GM12878 (cell line): Measurements from ENCODE around the gene AFAP1L2. TPM values are rescaled to one million over a fixed set of nuclear protein-coding genes. Genes with fewer than 3 reads are reported as not detected.

Experiments
- ATAC-seq: fragments of 200-7000 bp; cut with Tn5 transposase; 3 replicates; pipeline ENCODE4 v1.9.1; 2020; ENCODE audit warnings: mild to moderate bottlenecking, moderate library complexity
- BruUV-seq: library from RNA; stranded (reverse); fragments of 400-500 nt; replicated peaks from 2 replicates; lab custom pipeline; 2021; lab: Mats Ljungman, UMichigan
- CTCF ChIA-PET: fragments of 300-600 bp; sonication (Branson Sonifier 250); formaldehyde crosslinking; extraction: SDS; loops from one replicate; lab custom pipeline; 2021; ENCODE audit warnings: inconsistent platforms; lab: Yijun Ruan, JAX
- POLR2A ChIA-PET: fragments of 350-600 bp; formaldehyde crosslinking; extraction: SDS; loops from one replicate; lab custom pipeline; 2021; ENCODE audit warnings: inconsistent platforms; lab: Charles Lee
- RAD21 ChIA-PET: fragments of 300-600 bp; sonication (Branson Sonifier 250); formaldehyde crosslinking; loops from one replicate; lab custom pipeline; 2023; ENCODE audit warnings: antibody characterized with exemption; ENCODE audit not compliant: unreplicated experiment; lab: Charles Lee
- SMC1A ChIA-PET: fragments of 300-600 bp; sonication (Branson Sonifier 250); formaldehyde crosslinking; loops from one replicate; lab custom pipeline; 2023; ENCODE audit not compliant: unreplicated experiment, uncharacterized antibody; lab: Charles Lee
- DNase-seq: peaks from one replicate; pipeline ENCODE4 v3.0.0-alpha.2; 2011; ENCODE audit warnings: low read depth, low spot score
- FAIRE-seq: peaks from 3 replicates; lab custom pipeline; 2011; peaks lifted over from hg19 to GRCh38; lab: Jason Lieb, UNC
- H2AFZ ChIP-seq: 2 replicates; pipeline ENCODE4 v1.6.0; 2011; ENCODE audit warnings: low read depth, low read length, control low read depth; ENCODE audit not compliant: control insufficient read depth
- H3K27ac ChIP-seq: 2 replicates; pipeline ENCODE4 v1.5.1; 2011; ENCODE audit warnings: control low read depth; ENCODE audit not compliant: control insufficient read depth, insufficient read depth
- H3K27me3 ChIP-seq, 2 experiments: replicated peaks in 1 of 2; 2 replicates each; pipeline versions ENCODE4 v1.6.0 to v1.6.1; 2011; ENCODE audit warnings: low read length in 1 of 2; ENCODE audit not compliant: control insufficient read depth in 2 of 2, insufficient read depth in 2 of 2
- H3K36me3 ChIP-seq, 2 experiments: 2 replicates each; pipeline ENCODE4 v1.5.1; 2011; ENCODE audit warnings: low read length in 1 of 2; ENCODE audit not compliant: control insufficient read depth in 2 of 2, insufficient read depth in 2 of 2
- H3K4me1 ChIP-seq: 2 replicates; pipeline ENCODE4 v1.6.1; 2011; ENCODE audit warnings: mild to moderate bottlenecking, low read length, moderate library complexity, mixed read lengths; ENCODE audit not compliant: control insufficient read depth, insufficient read depth
- H3K4me2 ChIP-seq: 2 replicates; pipeline ENCODE4 v1.6.0; 2011; ENCODE audit warnings: control low read depth; ENCODE audit not compliant: control insufficient read depth, insufficient read depth
- H3K4me3 ChIP-seq: fragments of 200-600 bp; sonication (generic); 2 replicates; pipeline ENCODE4 v1.5.1; 2016
- H3K79me2 ChIP-seq: 2 replicates; pipeline ENCODE4 v1.6.0; 2011; ENCODE audit warnings: low read length; ENCODE audit not compliant: control insufficient read depth, insufficient read depth
- H3K9ac ChIP-seq: 2 replicates; pipeline ENCODE4 v1.8.0; 2011; ENCODE audit warnings: low read length, control low read depth, mixed read lengths; ENCODE audit not compliant: control insufficient read depth, insufficient read depth
- H3K9me3 ChIP-seq: replicated peaks from 3 replicates; pipeline ENCODE4 v1.5.1; 2011; ENCODE audit warnings: mild to moderate bottlenecking, low read length; ENCODE audit not compliant: control insufficient read depth, insufficient read depth
- H4K20me1 ChIP-seq: 2 replicates; pipeline ENCODE4 v1.6.0; 2011; ENCODE audit not compliant: control insufficient read depth, insufficient read depth
- CBX3 ChIP-seq: fragments of 200-600 bp; sonication (generic); IDR thresholded peaks from 2 replicates; pipeline ENCODE4 v1.6.1; 2016; ENCODE audit warnings: low read depth, borderline replicate concordance
- HCFC1 ChIP-seq: fragments of 150-350 bp; IDR thresholded peaks from 2 replicates; pipeline ENCODE4 v1.6.1; 2014; ENCODE audit warnings: low read length
- IRF4 ChIP-seq: IDR thresholded peaks from 2 replicates; pipeline ENCODE4 v1.6.1; 2011; ENCODE audit warnings: low read depth, low read length
- KLF5 ChIP-seq: fragments of 450-650 bp; IDR thresholded peaks from 2 replicates; pipeline ENCODE4 v1.6.1; 2014; ENCODE audit warnings: mild to moderate bottlenecking; ENCODE audit not compliant: partially characterized antibody
- NFXL1 ChIP-seq: fragments of 450-650 bp; IDR thresholded peaks from 2 replicates; pipeline ENCODE4 v1.6.1; 2017; ENCODE audit warnings: antibody characterized with exemption, mild to moderate bottlenecking, borderline replicate concordance
- PAX5 ChIP-seq: IDR thresholded peaks from 2 replicates; pipeline ENCODE4 v1.6.1; 2011; ENCODE audit warnings: low read depth, low read length, borderline replicate concordance
- RB1 ChIP-seq: fragments of 450-650 bp; formaldehyde crosslinking; IDR thresholded peaks from 2 replicates; pipeline ENCODE4 v1.6.1; 2017; ENCODE audit warnings: mild to moderate bottlenecking, borderline replicate concordance
- RUNX3 ChIP-seq: IDR thresholded peaks from 2 replicates; pipeline ENCODE4 v1.6.1; 2012; ENCODE audit warnings: low read length, inconsistent platforms
- WRNIP1 ChIP-seq: IDR thresholded peaks from 2 replicates; pipeline ENCODE4 v1.6.1; 2011; ENCODE audit warnings: low read depth, low read length, improper control_type of control experiment, borderline replicate concordance
- WGBS: methylation state at CpG from one replicate; pipeline ENCODE4 v1.1.6; 2016; ENCODE audit warnings: low lambda C conversion rate; ENCODE audit not compliant: insufficient replicate concordance, insufficient coverage; ENCODE audit errors: missing lambda C conversion rate; 5-methylcytosine and 5-hydroxymethylcytosine counted together
- in situ Hi-C: fragments of 300-500 bp; cut with MboI; formaldehyde crosslinking; loops from 9 replicates; pipeline ENCODE4 v1.14.3; 2018; ENCODE audit warnings: mixed read lengths
- intact Hi-C: fragments of 100-400 bp; cut with micrococcal nuclease; formaldehyde crosslinking; loops from one replicate; pipeline ENCODE4 v1.14.2; 2022; ENCODE audit not compliant: unreplicated experiment
- polyA plus RNA-seq, 11 experiments: library from polyadenylated mRNA; depleted of rRNA in 4 of 11; unstranded in 6 of 11; stranded (reverse) in 5 of 11; fragments of >200 nt; fragmentation: Nextera tagmentation in 4 of 11; fragmentation: Illumina TruSeq in 1 of 11; extraction: Ambion mirVana in 4 of 11; extraction: Trizol in 1 of 11; gene quantifications; 1 replicate in 1 of 11; 2 replicates in 10 of 11; pipeline versions ENCODE4 v1.2.1 to v1.2.3, GENCODE V29; 2011 to 2016; ENCODE audit warnings: inconsistent platforms in 2 of 11, missing spikeins in 2 of 11, low read depth in 1 of 11
- total RNA-seq, 4 experiments: library from RNA; depleted of rRNA in 3 of 4; stranded (reverse); fragments of >200 nt in 3 of 4; fragmentation: Illumina TruSeq in 1 of 4; extraction: Trizol in 1 of 4; gene quantifications; 2 replicates each; pipeline versions ENCODE4 v1.2.1 to v1.2.3, GENCODE V29; 2013 to 2021
- TF ChIP-seq, protein P1 (sequence below): fragments of 450-650 bp; formaldehyde crosslinking; IDR thresholded peaks from 2 replicates; pipeline ENCODE4 v1.4.0; 2020; ENCODE audit warnings: mild to moderate bottlenecking, moderate library complexity
- TF ChIP-seq, protein P2 (sequence below): IDR thresholded peaks from 2 replicates; pipeline ENCODE4 v1.6.1; 2011; ENCODE audit warnings: mild to moderate bottlenecking, low read depth, low read length, moderate library complexity; ENCODE audit not compliant: insufficient replicate concordance

Gene AFAP1L2
- total and polyA plus RNA-seq, 10 of the 15 experiments (the other 5 are each of a cell fraction or from before 2014, with no cell fraction given) = 0.03 to 4.0 (median 0.34) TPM

- no peak for TF ChIP-seq RB1
- TF ChIP-seq, all 136 proteins: peak for 0
- POLR2A ChIA-PET = interaction anchor here (1.1 kb wide), 1 partner anchor 9 kb away, joined by 3 read pairs; no protein-coding TSS in a partner anchor
- WGBS = 0% methylated on average over 2 of the region's 2 CpGs
- BruUV-seq = no TSS peak
- in situ Hi-C loops (no loop called here), intact Hi-C loops (no loop called here)
- CTCF ChIA-PET = interaction anchor here (1.0 to 2.1 kb wide), 2 partner anchors 22 to 99 kb away, joined by 3 to 21 read pairs; no protein-coding TSS in a partner anchor
- Histone ChIP-seq H2AFZ (no peak overlapping the region), H3K4me2 (no peak overlapping the region), H3K79me2 (no peaks in the 10 kb centered on the region), H3K27ac (no peak overlapping the region; the same call in 1 of the 2 replicates), H3K9ac (no peak overlapping the region), H4K20me1 (no peaks in the 10 kb centered on the region), H3K4me1 (no peaks in the 10 kb centered on the region), H3K27me3 (peaks cover 5 to 7% of the 10 kb centered on the region in 2 experiments; a peak in 3 of 4 replicates), H3K9me3 (no peaks in the 10 kb centered on the region), H3K36me3 (no peaks in the 10 kb centered on the region), H3K4me3 (no peak overlapping the region)
- RAD21 ChIA-PET = interaction anchor here (1.9 to 2.8 kb wide), 2 partner anchors 24 to 98 kb away, joined by 7 to 21 read pairs; no protein-coding TSS in a partner anchor
- SMC1A ChIA-PET = interaction anchor here (0.8 to 2.0 kb wide), 4 partner anchors 14 to 98 kb away, joined by 3 to 14 read pairs (median 4); no protein-coding TSS in a partner anchor
- FAIRE-seq = no peak
- no peak for DNase-seq
- no peak for ATAC-seq
Measured at GRCh38 chr10:114402233-114402632, 2.1 kb downstream of the AFAP1L2 start.

DNA sequence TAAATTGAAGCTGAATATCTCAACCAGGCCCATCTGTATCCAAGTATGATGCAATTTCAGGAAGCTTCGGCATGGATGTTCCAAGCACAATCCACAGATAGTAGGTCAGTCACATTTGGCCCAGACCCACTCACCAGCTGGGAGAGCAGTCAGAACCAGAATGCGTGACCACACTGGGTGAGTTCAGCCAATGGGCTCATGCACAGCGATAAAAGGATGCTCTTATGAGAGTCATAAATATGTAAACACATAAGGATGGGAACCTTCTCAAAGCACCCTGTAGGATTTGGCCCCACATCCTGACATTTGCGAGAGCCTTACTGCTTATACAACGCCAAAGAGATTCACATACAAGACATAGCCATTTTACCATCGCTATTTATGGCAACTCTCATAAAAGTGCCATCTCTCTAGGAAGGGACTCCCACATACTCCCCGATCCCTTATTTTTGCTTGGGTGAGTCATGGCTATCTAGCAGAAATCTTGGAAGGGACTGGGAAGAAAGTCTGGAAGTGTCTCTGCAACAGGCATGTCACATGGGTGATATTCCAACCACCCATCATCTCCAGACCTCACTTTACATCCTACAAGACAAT is 3.0 kb downstream of the AFAP1L2 start:
- Histone ChIP-seq H4K20me1 (no peaks in the 10 kb centered on the region), H3K9ac (no peak overlapping the region), H3K4me1 (peaks cover 4% of the 10 kb centered on the region; the same call in 1 of the 2 replicates), H3K4me2 (no peak overlapping the region), H3K27me3 (peaks cover 5 to 7% of the 10 kb centered on the region in 2 experiments; a peak in 3 of 4 replicates), H3K4me3 (no peak overlapping the region), H2AFZ (no peak overlapping the region), H3K9me3 (no peaks in the 10 kb centered on the region; the same call in 2 of the 3 replicates), H3K79me2 (no peaks in the 10 kb centered on the region), H3K36me3 (no peaks in the 10 kb centered on the region), H3K27ac (no peak overlapping the region)
- BruUV-seq = no TSS peak
- ChIA-PET POLR2A (no interaction called here), RAD21 (interaction anchor here (1.6 to 5.3 kb wide), 4 partner anchors 14 to 97 kb away, joined by 3 to 27 read pairs (median 14); no protein-coding TSS in a partner anchor), SMC1A (interaction anchor here (0.7 to 2.0 kb wide), 4 partner anchors 12 to 85 kb away, joined by 4 to 7 read pairs (median 6); no protein-coding TSS in a partner anchor), CTCF (interaction anchor here (0.7 to 5.7 kb wide), 5 partner anchors 9 to 231 kb away, joined by 3 to 25 read pairs (median 5); no protein-coding TSS in a partner anchor)
- FAIRE-seq (no peak), DNase-seq (no peak), ATAC-seq (no peak)
- intact Hi-C loops (no loop called here), in situ Hi-C loops (no loop called here)
- WGBS = 78% methylated on average over 7 of the region's 7 CpGs
- TF ChIP-seq IRF4 (no peak; the same call in 1 of the 2 replicates), WRNIP1 (no peak), NFXL1 (no peak), RUNX3 (no peak), CBX3 (no peak), KLF5 (no peak), HCFC1 (no peak), PAX5 (no peak)
- TF ChIP-seq, protein P1, sequence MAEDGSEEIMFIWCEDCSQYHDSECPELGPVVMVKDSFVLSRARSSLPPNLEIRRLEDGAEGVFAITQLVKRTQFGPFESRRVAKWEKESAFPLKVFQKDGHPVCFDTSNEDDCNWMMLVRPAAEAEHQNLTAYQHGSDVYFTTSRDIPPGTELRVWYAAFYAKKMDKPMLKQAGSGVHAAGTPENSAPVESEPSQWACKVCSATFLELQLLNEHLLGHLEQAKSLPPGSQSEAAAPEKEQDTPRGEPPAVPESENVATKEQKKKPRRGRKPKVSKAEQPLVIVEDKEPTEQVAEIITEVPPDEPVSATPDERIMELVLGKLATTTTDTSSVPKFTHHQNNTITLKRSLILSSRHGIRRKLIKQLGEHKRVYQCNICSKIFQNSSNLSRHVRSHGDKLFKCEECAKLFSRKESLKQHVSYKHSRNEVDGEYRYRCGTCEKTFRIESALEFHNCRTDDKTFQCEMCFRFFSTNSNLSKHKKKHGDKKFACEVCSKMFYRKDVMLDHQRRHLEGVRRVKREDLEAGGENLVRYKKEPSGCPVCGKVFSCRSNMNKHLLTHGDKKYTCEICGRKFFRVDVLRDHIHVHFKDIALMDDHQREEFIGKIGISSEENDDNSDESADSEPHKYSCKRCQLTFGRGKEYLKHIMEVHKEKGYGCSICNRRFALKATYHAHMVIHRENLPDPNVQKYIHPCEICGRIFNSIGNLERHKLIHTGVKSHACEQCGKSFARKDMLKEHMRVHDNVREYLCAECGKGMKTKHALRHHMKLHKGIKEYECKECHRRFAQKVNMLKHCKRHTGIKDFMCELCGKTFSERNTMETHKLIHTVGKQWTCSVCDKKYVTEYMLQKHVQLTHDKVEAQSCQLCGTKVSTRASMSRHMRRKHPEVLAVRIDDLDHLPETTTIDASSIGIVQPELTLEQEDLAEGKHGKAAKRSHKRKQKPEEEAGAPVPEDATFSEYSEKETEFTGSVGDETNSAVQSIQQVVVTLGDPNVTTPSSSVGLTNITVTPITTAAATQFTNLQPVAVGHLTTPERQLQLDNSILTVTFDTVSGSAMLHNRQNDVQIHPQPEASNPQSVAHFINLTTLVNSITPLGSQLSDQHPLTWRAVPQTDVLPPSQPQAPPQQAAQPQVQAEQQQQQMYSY (CRISPR knock-in tag) = no peak
- TF ChIP-seq, protein P2, sequence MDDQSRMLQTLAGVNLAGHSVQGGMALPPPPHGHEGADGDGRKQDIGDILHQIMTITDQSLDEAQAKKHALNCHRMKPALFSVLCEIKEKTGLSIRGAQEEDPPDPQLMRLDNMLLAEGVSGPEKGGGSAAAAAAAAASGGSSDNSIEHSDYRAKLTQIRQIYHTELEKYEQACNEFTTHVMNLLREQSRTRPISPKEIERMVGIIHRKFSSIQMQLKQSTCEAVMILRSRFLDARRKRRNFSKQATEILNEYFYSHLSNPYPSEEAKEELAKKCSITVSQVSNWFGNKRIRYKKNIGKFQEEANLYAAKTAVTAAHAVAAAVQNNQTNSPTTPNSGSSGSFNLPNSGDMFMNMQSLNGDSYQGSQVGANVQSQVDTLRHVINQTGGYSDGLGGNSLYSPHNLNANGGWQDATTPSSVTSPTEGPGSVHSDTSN = no peak
